GM21825 (cell line): Measurements from ENCODE around the gene NDRG2.

Experiments used
- ATAC-seq: cut with Tn5 transposase; IDR thresholded peaks from one replicate; pipeline ENCODE4 v1.9.1; 2021; ENCODE audit warnings: mild to moderate bottlenecking, moderate library complexity; ENCODE audit not compliant: unreplicated experiment

Gene NDRG2

GRCh38 chr14:21037156-21037555 lies 12.3 kb upstream of the NDRG2 start:
- no peak for ATAC-seq

DNA sequence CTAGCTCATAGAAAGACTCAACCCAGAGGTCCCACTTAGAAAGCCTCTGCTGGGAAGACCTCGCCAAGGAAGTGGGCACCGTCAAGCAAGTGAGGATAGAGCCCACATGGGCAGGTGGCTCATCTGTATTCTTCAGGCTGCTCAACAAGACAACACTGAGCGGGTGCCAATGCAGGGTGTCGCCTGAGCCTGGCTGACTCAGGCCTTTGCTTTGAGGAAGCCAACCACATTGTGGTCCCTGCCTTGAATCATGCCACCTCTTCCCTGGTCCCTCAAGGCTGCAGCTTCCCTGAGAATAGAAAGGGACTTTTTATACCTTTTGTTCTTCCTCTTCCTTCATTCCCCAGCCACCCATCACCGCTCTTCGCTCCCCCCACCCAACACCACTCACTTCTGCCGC lies 11.9 kb upstream of the NDRG2 start:
- ATAC-seq = no peak

DNA sequence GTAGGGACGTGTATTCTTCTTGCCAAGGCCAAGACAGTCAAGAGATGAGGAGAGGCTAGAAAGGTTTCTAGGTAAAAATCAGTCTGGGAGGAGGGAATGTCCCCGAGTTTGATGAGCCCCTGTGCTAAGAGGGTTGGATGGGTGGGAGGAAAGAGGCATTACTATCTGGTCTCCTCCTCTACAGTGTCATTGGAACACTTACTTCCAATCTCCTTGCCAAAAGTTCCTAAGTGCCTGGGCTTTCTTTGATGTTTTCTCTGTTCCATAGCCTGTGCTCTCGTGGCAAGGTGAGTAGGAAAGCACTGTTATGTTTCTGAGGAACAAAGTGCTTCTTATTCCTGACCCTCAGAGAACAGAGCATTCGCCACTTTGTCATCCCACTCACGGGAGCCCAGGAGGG lies 9.8 kb upstream of the NDRG2 start, which contains the start of gene RNASE13:
Gene RNASE13, minus strand, starts transcription at position 101 of the 400 bp plus-strand sequence. CDS start 519 bp downstream, outside the sequence.
- no peak for ATAC-seq

DNA sequence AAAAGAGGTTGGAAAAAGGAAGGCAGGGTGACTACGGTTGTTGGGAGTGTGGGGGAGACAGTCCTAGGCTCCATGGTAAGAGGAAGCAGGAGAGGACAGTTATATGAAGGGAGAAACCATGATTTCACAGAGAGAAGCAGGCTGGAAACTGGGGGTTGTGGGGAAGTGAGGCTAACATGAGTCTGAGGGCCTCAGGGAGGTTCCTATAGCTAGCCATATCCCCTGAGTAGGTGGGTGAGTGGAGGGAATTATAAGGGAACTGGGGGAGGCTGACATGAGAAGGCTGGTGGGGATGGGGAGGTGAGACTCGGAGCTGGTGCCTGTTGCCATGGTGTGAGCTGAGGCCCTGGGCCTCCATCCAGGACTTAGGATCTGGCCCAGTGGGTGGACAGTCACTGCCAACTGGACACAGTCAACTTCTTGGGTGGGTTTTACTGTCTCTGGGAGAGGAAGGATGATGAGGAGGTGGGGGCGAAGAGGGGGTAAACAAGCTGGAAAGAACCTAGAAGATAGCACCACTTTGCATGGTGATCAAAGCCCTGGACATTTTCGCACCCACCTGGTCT lies 8.4 kb upstream of the NDRG2 start:
- no peak for ATAC-seq

GRCh38 chr14:21032326-21033132 lies 7.7 kb upstream of the NDRG2 start:
- ATAC-seq = no peak

DNA sequence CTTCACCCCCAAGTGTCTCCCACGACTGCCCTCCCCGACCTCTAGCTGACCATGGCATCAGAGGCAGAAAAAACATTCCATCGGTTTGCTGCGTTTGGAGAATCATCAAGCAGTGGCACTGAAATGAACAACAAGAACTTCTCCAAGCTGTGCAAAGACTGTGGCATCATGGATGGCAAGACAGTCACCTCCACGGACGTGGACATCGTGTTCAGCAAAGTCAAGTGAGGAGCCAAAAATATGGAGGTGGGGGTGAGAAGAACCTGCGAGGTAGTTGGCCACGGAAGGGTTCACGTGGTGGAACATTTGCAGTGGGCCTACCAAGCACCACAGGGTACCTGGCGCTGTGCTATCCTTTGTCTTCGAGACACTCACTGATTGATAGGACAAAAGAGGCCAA lies 5.7 kb upstream of the NDRG2 start:
- no peak for ATAC-seq

DNA sequence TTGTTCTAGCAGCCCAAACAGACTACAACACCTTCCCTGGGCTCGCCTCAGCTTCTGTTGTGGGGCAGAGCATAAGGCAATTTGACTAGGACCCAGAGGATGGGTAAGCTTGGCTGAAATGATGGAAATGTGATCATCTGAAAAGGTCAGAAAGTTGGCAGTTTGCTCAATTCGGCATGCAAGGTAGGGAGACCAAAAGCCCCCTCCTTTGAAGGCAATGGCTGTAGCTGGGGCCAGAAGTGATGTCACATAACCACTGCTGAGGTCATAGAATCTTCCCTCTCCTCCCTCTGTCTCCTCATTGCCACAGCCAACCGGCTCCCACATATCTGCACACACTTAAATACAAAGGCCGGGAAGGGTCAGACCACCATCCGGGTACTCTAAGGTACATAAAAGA lies 5.1 kb upstream of the NDRG2 start, which contains the start of gene TPPP2:
Gene TPPP2, plus strand, starts transcription at position 301 of the 400 bp plus-strand sequence. CDS start 365 bp downstream, outside the sequence.
- no peak for ATAC-seq

GRCh38 chr14:21026988-21027315 lies 2.1 kb upstream of the NDRG2 start:
- ATAC-seq = no peak

- ATAC-seq = no peak
Observed at GRCh38 chr14:21026274-21026987, 1.6 kb upstream of the NDRG2 start.

DNA sequence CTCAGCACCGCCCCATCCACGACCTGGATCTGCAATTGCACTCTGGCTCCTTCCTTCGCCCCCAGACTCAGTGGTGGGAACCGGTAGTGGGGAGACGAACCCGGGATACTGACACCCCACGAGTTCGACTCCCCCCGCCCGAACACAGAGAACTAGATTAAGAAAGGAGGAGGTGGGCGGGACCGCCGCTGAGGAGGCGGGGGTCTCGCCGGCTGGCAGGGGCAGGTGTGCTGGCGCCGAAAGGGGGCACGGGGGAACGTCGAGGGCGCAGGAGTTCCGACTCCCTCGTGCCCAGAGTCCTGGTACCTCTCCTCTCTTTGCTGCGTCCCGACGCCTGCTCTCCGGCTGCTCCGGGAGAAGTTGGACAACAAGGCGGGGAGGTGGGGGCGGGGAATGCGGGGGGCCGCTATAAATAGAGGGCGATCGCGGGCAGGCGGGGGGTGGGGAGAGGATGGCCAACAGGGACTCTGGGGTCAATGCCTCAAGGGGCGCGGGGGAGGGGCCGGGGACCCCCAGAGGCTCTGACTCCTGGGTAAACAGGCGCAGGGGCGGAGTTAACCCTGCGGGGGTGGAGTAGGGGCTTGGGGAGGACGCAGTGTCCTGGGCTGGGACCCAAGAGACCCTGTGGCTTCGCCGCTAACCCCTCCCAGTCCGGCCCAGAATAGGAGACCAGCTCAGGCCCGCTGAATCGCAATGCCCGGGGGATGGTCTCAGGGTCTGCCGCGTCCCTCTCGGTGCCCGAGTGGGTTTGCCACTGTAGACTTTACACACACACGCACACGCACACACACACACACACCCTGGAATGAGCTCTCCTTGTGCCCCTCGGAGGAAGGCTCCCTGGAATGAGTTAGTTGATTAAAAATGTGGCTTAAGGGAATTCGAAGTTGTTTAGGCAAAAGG lies 761 bp upstream of the NDRG2 start:
- no peak for ATAC-seq

DNA sequence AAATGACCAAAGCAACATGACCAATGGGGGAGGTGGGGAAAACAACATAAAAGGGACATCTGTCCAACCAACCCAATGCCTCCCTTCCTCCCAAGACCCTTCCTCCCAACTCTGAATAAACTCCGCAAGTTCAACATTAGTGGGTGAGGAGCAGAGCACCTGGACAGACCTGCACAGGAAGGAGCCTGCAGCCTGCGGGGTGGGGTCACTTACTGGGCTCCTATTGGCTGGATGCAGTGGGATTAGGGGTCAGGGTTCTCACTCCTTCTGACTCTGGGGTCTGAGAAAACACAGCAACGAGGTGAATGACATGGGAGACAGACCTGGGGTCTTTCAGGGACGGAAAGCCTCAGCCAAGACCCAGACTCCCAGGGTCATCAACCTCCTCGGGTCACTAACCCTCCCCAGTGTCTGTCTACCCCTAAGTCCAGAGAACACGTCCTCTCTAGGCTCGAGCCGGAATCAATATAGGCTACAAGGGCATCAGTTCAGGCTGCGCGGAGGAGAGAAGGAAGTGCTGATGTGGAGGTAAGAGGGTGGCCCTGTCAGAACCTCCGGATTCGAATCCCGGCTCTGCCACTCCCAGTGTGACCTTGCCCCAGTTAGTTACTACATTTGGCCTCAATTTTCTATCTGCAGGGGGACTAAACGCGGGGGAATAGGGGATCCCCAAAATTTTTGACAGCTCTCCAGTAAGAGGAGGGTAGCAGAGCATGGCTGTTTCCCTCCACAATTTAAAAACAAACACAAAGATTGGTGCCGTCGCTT lies 860 bp downstream of the NDRG2 start:
- no peak for ATAC-seq

DNA sequence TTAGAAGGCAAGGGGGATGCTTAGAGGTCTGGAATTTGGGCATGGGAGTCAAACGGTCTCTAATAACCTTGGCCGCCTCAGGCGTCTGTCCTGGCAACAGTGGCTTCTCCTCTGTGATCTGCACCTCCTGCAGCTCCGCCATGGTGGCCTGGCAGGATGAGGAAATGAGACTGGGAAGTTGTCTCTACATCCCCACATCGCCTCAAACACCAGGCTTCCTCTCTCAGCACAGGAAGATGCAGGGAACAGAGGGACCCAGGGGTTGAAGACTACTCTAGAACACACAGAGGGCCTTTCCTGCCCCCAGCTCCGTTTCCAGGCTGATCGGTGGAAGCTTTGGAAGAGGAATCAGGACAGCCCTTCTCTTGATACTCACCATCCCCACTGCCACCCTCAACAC lies 1.7 kb downstream of the NDRG2 start:
- no peak for ATAC-seq

GRCh38 chr14:21022686-21023085 lies 2.2 kb downstream of the NDRG2 start:
- no peak for ATAC-seq

DNA sequence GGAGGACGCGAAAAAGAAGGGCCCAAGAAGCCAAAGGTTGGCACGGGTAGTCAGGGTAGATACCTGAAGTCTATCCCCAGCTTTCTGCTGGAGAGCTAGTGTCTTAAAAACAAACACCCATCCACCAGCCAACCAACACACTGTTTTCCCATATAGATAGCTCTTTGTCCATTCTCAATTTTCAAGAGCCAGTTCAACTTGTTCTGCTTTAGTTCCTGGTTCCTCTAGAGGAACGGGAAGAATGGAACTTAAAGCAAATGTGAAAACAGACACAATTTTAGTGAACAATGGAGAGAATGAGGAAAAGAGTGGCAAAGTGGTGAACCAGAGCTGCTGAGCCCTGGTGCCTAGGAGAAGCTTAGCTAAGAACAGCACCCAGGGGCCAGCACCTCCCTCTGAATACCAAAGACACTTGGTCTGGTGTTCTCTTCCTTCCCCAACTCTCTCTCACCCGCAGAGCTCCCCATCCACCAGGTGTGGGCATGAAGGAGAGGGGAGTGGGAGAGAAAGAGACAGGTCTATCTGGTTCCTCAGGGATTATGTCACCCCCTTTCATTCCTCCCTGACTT lies 3.8 kb downstream of the NDRG2 start:
- ATAC-seq = no peak

DNA sequence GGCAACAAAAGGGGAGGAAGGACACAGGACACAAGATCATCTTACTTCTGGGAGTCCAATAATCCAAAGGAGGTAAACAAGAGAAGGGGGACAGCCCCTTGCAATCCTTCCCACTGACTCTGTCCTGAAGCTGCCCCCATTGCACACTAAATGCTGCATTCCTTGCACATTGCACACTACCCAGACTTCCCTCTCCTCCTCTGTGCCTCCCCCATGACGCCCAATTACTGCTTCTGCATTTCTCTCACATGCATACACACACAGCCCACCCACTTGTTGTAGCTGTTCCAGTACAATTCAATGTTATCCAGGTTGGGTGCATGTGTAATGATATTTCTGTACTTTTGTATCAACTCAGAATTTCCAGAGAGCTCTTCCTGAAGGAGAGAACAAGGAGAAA lies 5.5 kb downstream of the NDRG2 start:
- no peak for ATAC-seq

- no peak for ATAC-seq
Observed at GRCh38 chr14:21018781-21019180, 6.1 kb downstream of the NDRG2 start.

GRCh38 chr14:21018286-21018685 lies 6.6 kb downstream of the NDRG2 start:
- ATAC-seq = no peak

DNA sequence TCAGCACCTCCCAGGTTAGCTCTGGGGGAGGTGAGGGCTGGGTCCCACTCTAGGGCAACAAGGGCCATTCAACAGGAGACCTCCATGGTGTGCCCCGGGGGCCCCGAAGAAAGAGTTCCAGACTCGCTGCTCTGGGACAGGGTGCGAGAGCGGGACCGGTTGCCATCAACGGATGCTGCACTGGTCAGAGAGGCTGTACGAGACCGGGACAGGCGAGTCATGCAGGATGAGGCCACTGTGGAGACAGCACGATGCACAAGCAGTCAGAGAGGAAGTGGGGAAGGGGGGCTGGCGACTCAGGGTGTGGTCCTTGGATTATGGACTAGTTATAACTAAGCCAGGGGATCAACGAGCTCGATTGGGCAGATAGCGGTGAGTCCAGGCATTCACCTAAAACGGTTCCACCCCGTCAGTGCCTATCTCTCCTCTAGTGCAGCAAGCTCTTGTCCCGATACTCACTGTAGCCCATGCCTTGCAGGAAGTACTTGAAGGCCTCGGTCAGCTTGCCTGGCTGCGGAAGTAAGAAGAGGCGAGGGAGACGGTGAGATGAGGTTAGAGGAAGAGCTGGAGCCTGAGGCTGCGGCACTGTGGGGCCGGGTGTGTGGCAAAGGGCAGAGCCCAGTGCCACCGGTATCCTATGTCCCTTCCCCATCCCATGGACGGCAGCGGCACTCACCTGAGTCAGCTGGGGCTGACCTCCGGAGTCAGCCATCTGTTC lies 7.2 kb downstream of the NDRG2 start:
- no peak for ATAC-seq
